ENCODE results near the gene C2CD2.

- TF ChIP-seq CTCF (IDR thresholded peaks at IDR 0.05; ENCODE audit: low read length) (no peak), EZH2 (IDR thresholded peaks at IDR 0.05; ENCODE audit: borderline replicate concordance, low read length) (no peak)
Measured at GRCh38 chr21:41894511-41894910, 59.3 kb downstream of the C2CD2 start.
